NOMO-1 (cell line): ENCODE data around the gene DTHD1.

Source experiments
- DNase-seq, 2 experiments: peaks; one replicate each; lab custom pipeline; 2025; ENCODE audit not compliant: unreplicated experiment in 2 of 2; lab: John Stamatoyannopoulos, UW

The DTHD1 gene

GRCh38 chr4:36312511-36312910 lies 31.1 kb downstream of the DTHD1 start:
- DNase-seq, result no peak

- DNase-seq, result peak; percentile 33 to 35
Measured at GRCh38 chr4:36313301-36313700, 31.9 kb downstream of the DTHD1 start.

GRCh38 chr4:36313703-36314102 lies 32.3 kb downstream of the DTHD1 start:
- no peak for DNase-seq

- DNase-seq, result no peak
Measured at GRCh38 chr4:36316607-36317006, 35.2 kb downstream of the DTHD1 start.

- no peak for DNase-seq
Measured at GRCh38 chr4:36317721-36318120, 36.3 kb downstream of the DTHD1 start.

- DNase-seq, result peak in 1 of 2 experiments; percentile 68
Measured at GRCh38 chr4:36320117-36320896, 38.9 kb downstream of the DTHD1 start.

- DNase-seq, result no peak
Measured at GRCh38 chr4:36321176-36321575, 39.8 kb downstream of the DTHD1 start.

- DNase-seq, result peak in 1 of 2 experiments; percentile 41
Measured at GRCh38 chr4:36322921-36323354, 41.5 kb downstream of the DTHD1 start.

- peak in 1 of 2 experiments; percentile 14 for DNase-seq
Measured at GRCh38 chr4:36323816-36324419, 42.5 kb downstream of the DTHD1 start.

- DNase-seq, result no peak
Measured at GRCh38 chr4:36324808-36325207, 43.4 kb downstream of the DTHD1 start.

- peak; percentile 15 to 52 for DNase-seq
Measured at GRCh38 chr4:36325499-36325898, 44.1 kb downstream of the DTHD1 start.

GRCh38 chr4:36325926-36326325 lies 44.5 kb downstream of the DTHD1 start:
- no peak for DNase-seq

GRCh38 chr4:36326476-36327029 lies 45.1 kb downstream of the DTHD1 start:
- no peak for DNase-seq

- DNase-seq, result no peak
Measured at GRCh38 chr4:36327400-36327799, 46.0 kb downstream of the DTHD1 start.

GRCh38 chr4:36328130-36328529 lies 46.7 kb downstream of the DTHD1 start:
- peak; percentile 75 to 78 for DNase-seq

GRCh38 chr4:36329228-36329627 lies 47.8 kb downstream of the DTHD1 start:
- no peak for DNase-seq

GRCh38 chr4:36330796-36331195 lies 49.4 kb downstream of the DTHD1 start:
- DNase-seq, result peak in 1 of 2 experiments; percentile 9

GRCh38 chr4:36332023-36332781 lies 50.8 kb downstream of the DTHD1 start:
- no peak for DNase-seq

- no peak for DNase-seq
Measured at GRCh38 chr4:36332782-36333131, 51.3 kb downstream of the DTHD1 start.

GRCh38 chr4:36333303-36333877 lies 52.0 kb downstream of the DTHD1 start:
- DNase-seq, result no peak

- peak; percentile 40 to 95 for DNase-seq
Measured at GRCh38 chr4:36337665-36338185, 56.3 kb downstream of the DTHD1 start.
